ENCODE results near the gene ARSJ.

The ARSJ gene

GRCh38 chr4:113998079-113998478 lies 18.6 kb upstream of the ARSJ start:
- Histone ChIP-seq H3K9ac (ENCODE audit: low read depth, low read length, poor library complexity, severe bottlenecking) (no peak overlapping the region), H3K79me2 (ENCODE audit: insufficient read depth, low read length) (no peaks in the 10 kb centered on the region), H2AFZ (ENCODE audit: low read length) (no peak overlapping the region), H3K4me3 (ENCODE audit: low read length, poor library complexity, severe bottlenecking) (no peak overlapping the region), H3F3A (ENCODE audit: low read depth) (no peaks in the 10 kb centered on the region), H3K9me3 (ENCODE audit: insufficient read depth, low read depth, low read length) (no peaks in the 10 kb centered on the region), H3K4me1 (ENCODE audit: insufficient read depth, low read length, poor library complexity, severe bottlenecking) (peaks cover 30% of the 10 kb centered on the region), H3K27me3 (ENCODE audit: insufficient read depth, low read length, poor library complexity, severe bottlenecking) (no peaks in the 10 kb centered on the region), H3K4me2 (ENCODE audit: low read depth, low read length, poor library complexity, severe bottlenecking) (no peak overlapping the region), H3K9me2 (replicated peaks; ENCODE audit: low read depth, low read length) (no peaks in the 10 kb centered on the region), H3K36me3 (ENCODE audit: insufficient read depth, low read length) (no peaks in the 10 kb centered on the region), H4K20me1 (ENCODE audit: insufficient read depth, low read length, poor library complexity, severe bottlenecking) (no peaks in the 10 kb centered on the region)
- TF ChIP-seq CTCF (conservative IDR thresholded peaks at IDR 0.05; ENCODE audit: low read length) (no peak), EZH2phosphoT487 (IDR thresholded peaks at IDR 0.05; ENCODE audit: borderline replicate concordance) (no peak)

GRCh38 chr4:113997206-113997605 lies 17.8 kb upstream of the ARSJ start:
- H3K4me1 ChIP-seq (ENCODE audit: insufficient read depth, low read length, poor library complexity, severe bottlenecking): peaks cover 22% of the 10 kb centered on the region
- H2AFZ ChIP-seq (ENCODE audit: low read length): no peak overlapping the region
- no peaks in the 10 kb centered on the region for H3K79me2 ChIP-seq (ENCODE audit: insufficient read depth, low read length)
- no peak overlapping the region for H3K4me3 ChIP-seq (ENCODE audit: low read length, poor library complexity, severe bottlenecking)
- no peak for TF ChIP-seq EZH2phosphoT487 (IDR thresholded peaks at IDR 0.05; ENCODE audit: borderline replicate concordance)
- TF ChIP-seq CTCF (conservative IDR thresholded peaks at IDR 0.05; ENCODE audit: low read length): no peak
- no peaks in the 10 kb centered on the region for H3K36me3 ChIP-seq (ENCODE audit: insufficient read depth, low read length)
- H3K27me3 ChIP-seq (ENCODE audit: insufficient read depth, low read length, poor library complexity, severe bottlenecking): no peaks in the 10 kb centered on the region
- no peak overlapping the region for H3K4me2 ChIP-seq (ENCODE audit: low read depth, low read length, poor library complexity, severe bottlenecking)
- no peaks in the 10 kb centered on the region for H3F3A ChIP-seq (ENCODE audit: low read depth)
- no peaks in the 10 kb centered on the region for H3K9me3 ChIP-seq (ENCODE audit: insufficient read depth, low read depth, low read length)
- H4K20me1 ChIP-seq (ENCODE audit: insufficient read depth, low read length, poor library complexity, severe bottlenecking): no peaks in the 10 kb centered on the region
- no peak overlapping the region for H3K9ac ChIP-seq (ENCODE audit: low read depth, low read length, poor library complexity, severe bottlenecking)
- H3K9me2 ChIP-seq (replicated peaks; ENCODE audit: low read depth, low read length): no peaks in the 10 kb centered on the region

- TF ChIP-seq CTCF (conservative IDR thresholded peaks at IDR 0.05; ENCODE audit: low read length): no peak
- no peak for TF ChIP-seq EZH2phosphoT487 (IDR thresholded peaks at IDR 0.05; ENCODE audit: borderline replicate concordance)
- Histone ChIP-seq H3K4me1 (ENCODE audit: insufficient read depth, low read length, poor library complexity, severe bottlenecking) (peaks cover 16% of the 10 kb centered on the region), H4K20me1 (ENCODE audit: insufficient read depth, low read length, poor library complexity, severe bottlenecking) (no peaks in the 10 kb centered on the region), H3K79me2 (ENCODE audit: insufficient read depth, low read length) (no peaks in the 10 kb centered on the region), H3K4me3 (ENCODE audit: low read length, poor library complexity, severe bottlenecking) (no peak overlapping the region), H3K36me3 (ENCODE audit: insufficient read depth, low read length) (no peaks in the 10 kb centered on the region), H3K9ac (ENCODE audit: low read depth, low read length, poor library complexity, severe bottlenecking) (no peak overlapping the region), H3K9me3 (ENCODE audit: insufficient read depth, low read depth, low read length) (no peaks in the 10 kb centered on the region), H2AFZ (ENCODE audit: low read length) (no peak overlapping the region), H3K9me2 (replicated peaks; ENCODE audit: low read depth, low read length) (no peaks in the 10 kb centered on the region), H3K4me2 (ENCODE audit: low read depth, low read length, poor library complexity, severe bottlenecking) (no peak overlapping the region), H3K27me3 (ENCODE audit: insufficient read depth, low read length, poor library complexity, severe bottlenecking) (no peaks in the 10 kb centered on the region), H3F3A (ENCODE audit: low read depth) (no peaks in the 10 kb centered on the region)
Measured at GRCh38 chr4:113996599-113997177, 17.2 kb upstream of the ARSJ start.
